Activated naive CD4-positive, alpha-beta T cell (primary cell): ENCODE results near the gene BEX4.

Source experiments
- DNase-seq, 4 experiments: peaks; one replicate each; lab custom pipeline; 2025; lab: John Stamatoyannopoulos, UW

BEX4 gene

GRCh38 chrX:103236296-103236695 is 21.4 kb downstream of the BEX4 start:
- no peak for DNase-seq

GRCh38 chrX:103240155-103240554 is 25.2 kb downstream of the BEX4 start:
- no peak for DNase-seq

DNA sequence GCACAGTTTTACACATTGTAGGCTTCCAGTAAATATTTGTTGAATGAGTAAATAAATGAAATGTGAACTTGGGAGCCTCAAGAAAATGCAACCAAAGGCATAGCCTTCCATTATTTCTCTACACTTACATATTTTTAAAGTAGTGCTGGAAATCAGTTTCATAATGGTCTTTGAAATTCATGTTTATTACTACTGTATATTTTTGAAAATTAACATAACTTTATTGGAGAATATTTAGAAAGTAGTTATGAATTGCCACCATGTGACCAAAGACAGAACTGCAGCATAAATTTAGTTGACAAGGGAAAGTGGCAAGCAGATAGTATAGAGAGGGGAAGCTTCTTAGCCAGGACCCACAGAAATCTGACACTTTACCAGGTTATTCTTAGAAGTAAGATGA is 33.6 kb downstream of the BEX4 start:
- no peak for DNase-seq

GRCh38 chrX:103249805-103250204 is 34.9 kb downstream of the BEX4 start:
- no peak for DNase-seq

- DNase-seq: no peak
Measured at GRCh38 chrX:103250977-103251376, 36.1 kb downstream of the BEX4 start.

GRCh38 chrX:103253608-103254007 is 38.7 kb downstream of the BEX4 start:
- no peak for DNase-seq

- peak in 2 of 4 experiments; percentile 1 to 3 for DNase-seq
Measured at GRCh38 chrX:103254171-103254824, 39.4 kb downstream of the BEX4 start.

GRCh38 chrX:103254921-103255493 is 40.1 kb downstream of the BEX4 start, which contains the start of gene TCEAL8:
TSS of gene TCEAL8 (minus strand) at chrX:103255155. CDS start at chrX:103253979, 1,176 bp downstream.
- peak; percentile 0 to 20 (median 2) for DNase-seq

DNA sequence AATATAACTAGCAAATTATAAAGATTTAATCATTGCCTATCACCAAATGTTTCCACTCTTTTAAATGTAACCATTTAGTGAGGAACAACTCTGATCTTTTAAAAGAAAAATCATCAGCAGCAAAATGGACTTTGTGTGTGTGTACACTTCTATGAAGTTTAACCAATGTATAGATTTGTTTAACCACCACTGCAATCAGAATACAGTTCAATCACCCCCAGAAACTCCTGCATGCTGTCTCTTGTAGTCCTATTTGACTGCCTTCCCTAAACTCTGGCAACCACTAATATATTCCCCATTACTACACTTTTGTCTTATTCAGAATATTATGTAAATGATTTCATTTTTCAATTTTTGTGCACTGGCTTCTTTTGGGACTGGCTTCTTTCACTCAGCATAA is 41.7 kb downstream of the BEX4 start:
- no peak for DNase-seq

DNA sequence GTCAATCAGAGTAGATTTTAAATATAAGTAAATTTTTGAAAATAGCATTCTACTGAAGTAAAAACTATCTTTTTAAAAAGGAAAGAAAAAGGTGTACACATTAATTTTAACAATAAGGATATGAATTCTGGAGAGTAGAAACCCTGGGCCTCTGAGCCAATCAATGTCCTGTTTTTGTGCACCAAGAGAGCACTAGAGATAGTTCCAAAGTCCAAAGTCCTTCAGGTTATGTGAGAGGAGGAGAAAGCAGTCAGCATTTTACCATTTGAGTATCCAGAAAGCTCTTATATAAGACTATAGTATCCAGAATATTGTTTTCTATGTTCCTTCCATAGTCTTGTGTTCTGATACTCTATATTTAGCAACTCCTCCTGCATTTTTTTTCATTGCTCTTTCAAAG is 43.4 kb downstream of the BEX4 start:
- no peak for DNase-seq
